SK-N-SH (cell line): ENCODE measurements around the gene AHDC1. TPM values are rescaled to one million over a fixed set of nuclear protein-coding genes. Genes with fewer than 3 reads are reported as not detected.

ENCODE experiments used
- CTCF ChIA-PET: fragments of 300-600, 350-600 bp; formaldehyde crosslinking; extraction: SDS; loops from one replicate; lab custom pipeline; 2021; lab: Yijun Ruan, JAX
- POLR2A ChIA-PET: fragments of 350-600 bp; sonication (Branson Sonifier 250); formaldehyde crosslinking; extraction: SDS; loops from one replicate; lab custom pipeline; 2020; ENCODE audit warnings: antibody characterized with exemption, inconsistent platforms; lab: Yijun Ruan, JAX
- DNase-seq: peaks from one replicate; pipeline ENCODE4 v3.0.0; 2012
- H2AFZ ChIP-seq: fragments of 200-600 bp; sonication (generic); 2 replicates; pipeline ENCODE4 v1.8.1; 2016; ENCODE audit warnings: antibody characterized with exemption, mild to moderate bottlenecking, low read depth
- H3F3A ChIP-seq: fragments of 200-600 bp; sonication (generic); replicated peaks from 2 replicates; pipeline ENCODE3; 2016; ENCODE audit warnings: antibody characterized with exemption, mild to moderate bottlenecking; ENCODE audit not compliant: insufficient read depth
- H3K27ac ChIP-seq, 2 experiments: fragments of 200-500 bp in 1 of 2; fragments of 200-600 bp in 1 of 2; sonication (Bioruptor generic) in 1 of 2; sonication (generic), shearing (Covaris generic) in 1 of 2; 2 replicates each; pipeline versions ENCODE4 v1.5.1 to v1.6.1; 2014 to 2016; ENCODE audit warnings: low read depth in 2 of 2, inconsistent platforms in 1 of 2, low read length in 1 of 2, mild to moderate bottlenecking in 1 of 2, mixed read lengths in 1 of 2
- H3K27me3 ChIP-seq: fragments of 200-600 bp; sonication (generic), shearing (Covaris generic); 2 replicates; pipeline ENCODE4 v1.6.1; 2016; ENCODE audit warnings: mixed run types; ENCODE audit not compliant: insufficient read depth
- H3K36me3 ChIP-seq, 2 experiments: fragments of 200-500 bp in 1 of 2; fragments of 200-600 bp in 1 of 2; sonication (Bioruptor generic) in 1 of 2; sonication (generic) in 1 of 2; replicated peaks in 1 of 2; 2 replicates each; pipeline versions ENCODE3 to v1.5.1; 2014 to 2016; ENCODE audit warnings: low read length in 1 of 2, mild to moderate bottlenecking in 1 of 2; ENCODE audit not compliant: insufficient read depth in 2 of 2, control insufficient read depth in 1 of 2
- H3K4me1 ChIP-seq, 2 experiments: fragments of 200-500 bp in 1 of 2; fragments of 200-600 bp in 1 of 2; sonication (Bioruptor generic) in 1 of 2; sonication (generic), shearing (Covaris generic) in 1 of 2; 2 replicates each; pipeline versions ENCODE4 v1.5.1 to v1.6.1; 2014 to 2016; ENCODE audit warnings: low read depth in 1 of 2, low read length in 1 of 2, mixed run types in 1 of 2; ENCODE audit not compliant: insufficient read depth in 2 of 2, control insufficient read depth in 1 of 2
- H3K4me2 ChIP-seq: fragments of 200-600 bp; sonication (generic), shearing (Covaris generic); 2 replicates; pipeline ENCODE4 v1.6.1; 2017; ENCODE audit warnings: mixed run types
- H3K4me3 ChIP-seq, 2 experiments: fragments of 200-500 bp in 1 of 2; fragments of 200-600 bp in 1 of 2; sonication (Bioruptor generic) in 1 of 2; sonication (generic), shearing (Covaris generic) in 1 of 2; 2 replicates each; pipeline versions ENCODE4 v1.5.1 to v1.8.1; 2014 to 2016; ENCODE audit warnings: low read depth in 2 of 2, inconsistent platforms in 1 of 2, low read length in 1 of 2, mild to moderate bottlenecking in 1 of 2, mixed read lengths in 1 of 2, moderate library complexity in 1 of 2
- H3K79me2 ChIP-seq: fragments of 200-600 bp; sonication (generic); 2 replicates; pipeline ENCODE4 v1.8.1; 2017; ENCODE audit warnings: mild to moderate bottlenecking; ENCODE audit not compliant: insufficient read depth
- H3K9ac ChIP-seq: fragments of 200-600 bp; sonication (generic); 2 replicates; pipeline ENCODE4 v1.6.1; 2017; ENCODE audit warnings: mixed run types
- H3K9me2 ChIP-seq: fragments of 200-600 bp; sonication (generic); 2 replicates; pipeline ENCODE4 v1.6.1; 2017; ENCODE audit warnings: mixed run types
- H3K9me3 ChIP-seq: fragments of 200-600 bp; sonication (generic); 2 replicates; pipeline ENCODE4 v1.6.1; 2017; ENCODE audit warnings: mixed run types, mild to moderate bottlenecking, moderate library complexity
- H4K20me1 ChIP-seq: fragments of 200-600 bp; sonication (generic); 2 replicates; pipeline ENCODE4 v1.6.1; 2017; ENCODE audit warnings: mild to moderate bottlenecking, mixed run types; ENCODE audit not compliant: insufficient read depth
- CHD2 ChIP-seq: fragments of 150-350 bp; IDR thresholded peaks from 2 replicates; pipeline ENCODE4 v1.6.1; 2018; ENCODE audit warnings: low read length; ENCODE audit not compliant: partially characterized antibody
- CTCF ChIP-seq: fragments of 200-600 bp; sonication (generic); IDR thresholded peaks from 2 replicates; pipeline ENCODE4 v1.6.1; 2017; ENCODE audit warnings: antibody characterized with exemption, mild to moderate bottlenecking, moderate library complexity
- ELF1 ChIP-seq: IDR thresholded peaks from 2 replicates; pipeline ENCODE4 v1.4.0; 2012
- EP300 ChIP-seq, 2 experiments: IDR thresholded peaks; 2 replicates each; pipeline versions ENCODE4 v1.4.0 to v1.6.1; 2012; ENCODE audit warnings: borderline replicate concordance in 1 of 2, low read depth in 1 of 2, low read length in 1 of 2
- FOXJ3 ChIP-seq: sonication (generic); formaldehyde crosslinking; IDR thresholded peaks from 2 replicates; pipeline ENCODE4 v1.5.1; 2020; ENCODE audit warnings: mild to moderate bottlenecking, missing genetic modification reagents
- FOXM1 ChIP-seq: IDR thresholded peaks from 2 replicates; pipeline ENCODE4 v1.4.0; 2012; ENCODE audit warnings: low read depth, mild to moderate bottlenecking
- GATA2 ChIP-seq: sonication (generic); formaldehyde crosslinking; IDR thresholded peaks from 2 replicates; pipeline ENCODE4 v1.5.0; 2020; ENCODE audit warnings: mild to moderate bottlenecking, missing genetic modification reagents
- IRF3 ChIP-seq: fragments of 150-350 bp; IDR thresholded peaks from 2 replicates; pipeline ENCODE4 v1.6.1; 2016; ENCODE audit warnings: mild to moderate bottlenecking, low read depth, low read length
- MEF2A ChIP-seq: IDR thresholded peaks from 2 replicates; pipeline ENCODE4 v1.4.0; 2012; ENCODE audit warnings: low read depth, borderline replicate concordance
- POLR2AphosphoS5 ChIP-seq: IDR thresholded peaks from 2 replicates; pipeline ENCODE4 v1.6.1; 2012; ENCODE audit warnings: low read depth, low read length
- RAD21 ChIP-seq: IDR thresholded peaks from 2 replicates; pipeline ENCODE4 v1.6.1; 2012; ENCODE audit warnings: mild to moderate bottlenecking, low read length
- RCOR1 ChIP-seq: fragments of 150-350 bp; IDR thresholded peaks from 2 replicates; pipeline ENCODE4 v1.6.1; 2017; ENCODE audit warnings: antibody characterized with exemption, low read length
- RFX5 ChIP-seq: IDR thresholded peaks from 2 replicates; pipeline ENCODE4 v1.6.1; 2012; ENCODE audit warnings: mild to moderate bottlenecking, improper control_type of control experiment, low read length
- TAF1 ChIP-seq: IDR thresholded peaks from 2 replicates; pipeline ENCODE4 v1.6.1; 2012; ENCODE audit warnings: low read depth, mild to moderate bottlenecking, low read length, moderate library complexity, borderline replicate concordance
- TCF12 ChIP-seq: IDR thresholded peaks from 2 replicates; pipeline ENCODE4 v1.4.0; 2012
- TEAD4 ChIP-seq: IDR thresholded peaks from 2 replicates; pipeline ENCODE4 v1.4.0; 2012; ENCODE audit warnings: mild to moderate bottlenecking, borderline replicate concordance; ENCODE audit not compliant: insufficient read depth
- WGBS: methylation state at CpG from one replicate; pipeline ENCODE4 v1.1.6; 2017; ENCODE audit warnings: low lambda C conversion rate; 5-methylcytosine and 5-hydroxymethylcytosine counted together
- polyA plus RNA-seq, 3 experiments: library from polyadenylated mRNA; depleted of rRNA; stranded (reverse); fragments of >200 nt; gene quantifications; 2 replicates each; pipeline ENCODE4 v1.2.3, GENCODE V29; 2012

Gene AHDC1
- polyA plus RNA-seq, 1 of the 3 experiments (the other 2 are of a cell fraction) = 8.5 TPM

GRCh38 chr1:27627061-27627460, 23.1 kb upstream of the AHDC1 start:
- ChIA-PET POLR2A (no interaction called here), CTCF (no interaction called here)
- no peaks in the 10 kb centered on the region for H3K9me3 ChIP-seq
- H3K4me2 ChIP-seq = no peak overlapping the region
- H4K20me1 ChIP-seq = no peaks in the 10 kb centered on the region
- peaks cover 0 to 6% of the 10 kb centered on the region in 2 experiments; a peak in 1 of 4 replicates for H3K4me1 ChIP-seq
- H3K27ac ChIP-seq = no peak overlapping the region
- no peaks in the 10 kb centered on the region for H3K79me2 ChIP-seq
- no peak overlapping the region for H3K9ac ChIP-seq
- no peaks in the 10 kb centered on the region for H3F3A ChIP-seq
- H3K9me2 ChIP-seq = no peaks in the 10 kb centered on the region
- H3K36me3 ChIP-seq = no peaks in the 10 kb centered on the region
- WGBS = 87% methylated on average over 5 of the region's 5 CpGs
- H3K27me3 ChIP-seq = no peaks in the 10 kb centered on the region
- no peak for TF ChIP-seq POLR2AphosphoS5
- TF ChIP-seq TCF12 = no peak
- TF ChIP-seq CHD2 = no peak
- TF ChIP-seq EP300 (IDR thresholded peaks at IDR 0.05; ENCODE audit: borderline replicate concordance in 1 of 2, low read depth in 1 of 2, low read length in 1 of 2) = no peak
- TF ChIP-seq TEAD4 = no peak
- no peak for TF ChIP-seq FOXJ3 (CRISPR knock-in tag)
- no peak for TF ChIP-seq RAD21
- no peak for TF ChIP-seq ELF1
- TF ChIP-seq GATA2 (CRISPR knock-in tag) = no peak
- TF ChIP-seq TAF1 = no peak
- no peak for TF ChIP-seq FOXM1
- no peak for TF ChIP-seq RCOR1
- TF ChIP-seq CTCF = no peak
- no peak for TF ChIP-seq IRF3
- TF ChIP-seq MEF2A = no peak
- TF ChIP-seq RFX5 = no peak
- no peak for DNase-seq
- H2AFZ ChIP-seq = no peak overlapping the region
- H3K4me3 ChIP-seq = no peak overlapping the region
